ENCODE data around the gene PDZD4.

DNA sequence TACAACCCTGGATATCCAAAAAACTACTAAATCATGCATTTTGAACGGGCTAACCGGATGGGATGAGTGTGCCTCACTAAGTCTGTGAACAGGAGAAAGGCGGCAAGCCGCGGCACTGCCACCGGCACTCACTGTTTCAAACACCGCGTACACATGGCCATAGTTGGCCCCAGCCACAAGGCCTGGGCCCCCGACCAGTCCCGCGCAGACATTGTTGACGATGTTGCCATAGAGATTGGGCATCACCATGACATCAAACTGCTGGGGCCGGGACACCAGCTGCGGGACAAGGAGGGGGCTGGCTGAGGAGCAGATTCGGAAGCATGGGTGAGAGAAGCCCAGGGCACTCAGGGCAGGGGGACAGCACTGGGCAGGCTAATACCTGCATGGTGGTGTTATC is 43.7 kb downstream of the PDZD4 start:
- TF ChIP-seq CTCF (conservative IDR thresholded peaks at IDR 0.05; ENCODE audit: low read length) (no peak), EZH2phosphoT487 (IDR thresholded peaks at IDR 0.05; ENCODE audit: borderline replicate concordance, low read depth, low read length) (no peak)

Data from OCI-LY7 (cell line).